Psoas muscle (tissue), 8 donors: ENCODE measurements around the gene MRPS35. TPM values are rescaled to one million over a fixed set of nuclear protein-coding genes. Genes with fewer than 3 reads are reported as not detected.

Experiments used
- ATAC-seq, 4 donors: fragments of 200-7000 bp; cut with Tn5 transposase; one replicate each; pipeline ENCODE4 v1.9.1; 2020; ENCODE audit warnings: moderate library complexity in 3 of 4, mild to moderate bottlenecking in 2 of 4
- DNase-seq, 2 donors: peaks; one replicate each; pipeline ENCODE4 v3.0.0-alpha.2; 2020
- H3K27ac ChIP-seq: fragments of 200-600 bp; one replicate; pipeline ENCODE4 v1.8.0; 2022
- H3K27me3 ChIP-seq, 3 donors: fragments of 200-600 bp in 1 of 3; one replicate each; pipeline versions ENCODE4 v1.6.1 to v1.8.0; 2013 to 2022; ENCODE audit warnings: low read length in 2 of 3, mild to moderate bottlenecking in 2 of 3, moderate library complexity in 1 of 3; ENCODE audit not compliant: insufficient read depth in 3 of 3
- H3K36me3 ChIP-seq, 2 donors: fragments of 200-600 bp in 1 of 2; one replicate each; pipeline versions ENCODE4 v1.6.1 to v1.8.0; 2013 to 2022; ENCODE audit warnings: low read depth in 1 of 2, mild to moderate bottlenecking in 1 of 2, moderate library complexity in 1 of 2; ENCODE audit not compliant: insufficient read depth in 1 of 2
- H3K4me1 ChIP-seq: fragments of 200-600 bp; one replicate; pipeline ENCODE4 v1.8.0; 2022
- H3K4me3 ChIP-seq: fragments of 200-600 bp; one replicate; pipeline ENCODE4 v1.8.0; 2022; ENCODE audit warnings: mild to moderate bottlenecking
- H3K9me3 ChIP-seq: fragments of 200-600 bp; one replicate; pipeline ENCODE4 v1.8.0; 2022
- WGBS, 3 donors: extraction: QIAGEN DNeasy Blood & Tissue Kit; methylation state at CpG; one replicate each; pipeline versions ENCODE4 v1.1.6 to v1.1.7; 2013; 5-methylcytosine and 5-hydroxymethylcytosine counted together
- intact Hi-C, 2 donors: fragments of 100-400 bp; cut with DNase I; formaldehyde crosslinking; loops; one replicate each; pipeline versions ENCODE4 v1.11.0 to v1.14.2; 2022
- polyA plus RNA-seq, 3 donors: library from polyadenylated mRNA; stranded (reverse); fragments of 200-250 nt; gene quantifications; one replicate each; pipeline ENCODE4 v1.2.3, GENCODE V29; 2013
- total RNA-seq, 4 donors: library from RNA; stranded (reverse); fragmentation: NEBNext Ultra II Directional in 2 of 4; extraction: Animal tissue kit (Norgen Biotek cat#: 25700) in 2 of 4; gene quantifications; one replicate each; pipeline versions ENCODE4 v1.2.1 to v1.2.4, GENCODE V29; 2021 to 2023
- TF ChIP-seq, protein P1 (sequence below): fragments of 200-600 bp; IDR thresholded peaks from one replicate; pipeline ENCODE4 v1.8.0; 2022; ENCODE audit warnings: antibody characterized with exemption
- donor health status: healthy with polysubstance abuse.
- donor health status: DM: no; HTN: no; CAD: no; lungs with moderate emphysema.
- donor health status: Bipolar disorder and iron deficiency.
- donor health status: healthy.
- donor health status: DM: yes; HTN: yes; CAD: no.
- donor health status: DM: no; HTN: no; CAD: no.
- donor health status: DM: no; HTN: no; CAD: no.
- donor health status: DM: yes; HTN: yes; CAD: no.

Gene MRPS35
- total and polyA plus RNA-seq, 7 donors = 48.8 to 129 (median 64.8) TPM

DNA sequence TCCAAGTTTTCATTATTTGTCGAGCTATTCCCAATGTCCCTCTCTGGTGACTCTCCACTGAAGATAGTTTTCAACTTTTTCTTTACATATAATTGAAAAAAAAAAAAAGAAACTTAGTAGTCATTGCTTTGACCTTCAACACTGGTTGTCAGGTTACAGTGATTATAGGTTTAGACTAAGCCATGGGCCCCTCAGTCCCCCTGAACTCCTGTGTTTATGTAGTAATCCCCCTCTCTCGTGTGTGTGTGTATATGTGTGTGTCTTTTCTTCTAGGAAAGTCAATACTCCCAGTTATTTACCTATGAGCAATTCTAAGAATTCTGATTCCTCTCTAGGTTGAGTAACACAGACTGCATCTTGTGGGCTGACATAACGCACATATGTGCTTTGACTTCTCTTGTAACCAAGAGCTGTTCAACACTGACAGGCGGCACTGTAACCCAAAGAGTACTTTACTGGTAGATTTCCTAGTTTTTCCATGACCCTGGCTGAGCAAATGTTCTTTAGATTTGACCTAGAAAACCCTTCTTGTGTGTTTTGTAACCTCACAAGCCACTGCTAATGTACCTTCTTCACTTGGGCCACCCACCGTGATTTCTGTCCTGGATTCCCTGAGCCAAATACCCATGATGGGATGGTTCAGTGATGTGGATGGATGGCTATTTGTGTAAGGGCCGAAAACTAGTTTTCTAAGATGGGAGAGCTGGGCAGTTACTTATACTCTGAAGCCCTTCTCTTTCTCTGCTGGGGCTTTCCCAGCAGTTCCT, 84.4 kb downstream of the MRPS35 start:
- TF ChIP-seq, protein P1, sequence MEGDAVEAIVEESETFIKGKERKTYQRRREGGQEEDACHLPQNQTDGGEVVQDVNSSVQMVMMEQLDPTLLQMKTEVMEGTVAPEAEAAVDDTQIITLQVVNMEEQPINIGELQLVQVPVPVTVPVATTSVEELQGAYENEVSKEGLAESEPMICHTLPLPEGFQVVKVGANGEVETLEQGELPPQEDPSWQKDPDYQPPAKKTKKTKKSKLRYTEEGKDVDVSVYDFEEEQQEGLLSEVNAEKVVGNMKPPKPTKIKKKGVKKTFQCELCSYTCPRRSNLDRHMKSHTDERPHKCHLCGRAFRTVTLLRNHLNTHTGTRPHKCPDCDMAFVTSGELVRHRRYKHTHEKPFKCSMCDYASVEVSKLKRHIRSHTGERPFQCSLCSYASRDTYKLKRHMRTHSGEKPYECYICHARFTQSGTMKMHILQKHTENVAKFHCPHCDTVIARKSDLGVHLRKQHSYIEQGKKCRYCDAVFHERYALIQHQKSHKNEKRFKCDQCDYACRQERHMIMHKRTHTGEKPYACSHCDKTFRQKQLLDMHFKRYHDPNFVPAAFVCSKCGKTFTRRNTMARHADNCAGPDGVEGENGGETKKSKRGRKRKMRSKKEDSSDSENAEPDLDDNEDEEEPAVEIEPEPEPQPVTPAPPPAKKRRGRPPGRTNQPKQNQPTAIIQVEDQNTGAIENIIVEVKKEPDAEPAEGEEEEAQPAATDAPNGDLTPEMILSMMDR = no peak
- 83 to 90% (median 84%) methylated on average over 6 of the region's 6 CpGs for WGBS, 3 donors
- ATAC-seq (no peak), DNase-seq (no peak)
- Histone ChIP-seq H3K36me3 (peaks cover 4 to 76% of the 10 kb centered on the region in 2 donors), H3K9me3 (no peaks in the 10 kb centered on the region), H3K27me3 (no peaks in the 10 kb centered on the region), H3K4me3 (no peak overlapping the region), H3K27ac (no peak overlapping the region), H3K4me1 (no peaks in the 10 kb centered on the region)
- intact Hi-C loops = no loop called here

DNA sequence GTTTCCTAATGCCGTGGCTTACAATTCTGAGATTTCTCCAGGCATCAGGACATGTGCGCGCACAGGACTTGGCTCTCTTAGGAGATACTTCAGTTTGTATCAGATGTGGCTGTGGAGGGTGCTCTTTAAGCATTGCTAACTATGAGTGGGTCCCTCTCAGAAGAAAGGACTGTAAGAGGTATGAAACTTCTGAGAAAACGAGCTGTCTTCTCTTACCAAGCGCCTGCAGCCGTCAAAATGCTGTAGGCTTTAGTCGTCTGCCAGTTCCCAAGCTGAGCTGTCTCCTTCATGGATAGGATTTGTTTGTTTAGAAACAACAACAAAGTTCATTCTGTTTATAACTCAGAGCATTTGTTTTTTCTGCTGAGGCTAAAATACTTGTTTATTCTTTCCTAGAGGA, 85.5 kb downstream of the MRPS35 start:
- TF ChIP-seq, protein P1 = no peak

DNA sequence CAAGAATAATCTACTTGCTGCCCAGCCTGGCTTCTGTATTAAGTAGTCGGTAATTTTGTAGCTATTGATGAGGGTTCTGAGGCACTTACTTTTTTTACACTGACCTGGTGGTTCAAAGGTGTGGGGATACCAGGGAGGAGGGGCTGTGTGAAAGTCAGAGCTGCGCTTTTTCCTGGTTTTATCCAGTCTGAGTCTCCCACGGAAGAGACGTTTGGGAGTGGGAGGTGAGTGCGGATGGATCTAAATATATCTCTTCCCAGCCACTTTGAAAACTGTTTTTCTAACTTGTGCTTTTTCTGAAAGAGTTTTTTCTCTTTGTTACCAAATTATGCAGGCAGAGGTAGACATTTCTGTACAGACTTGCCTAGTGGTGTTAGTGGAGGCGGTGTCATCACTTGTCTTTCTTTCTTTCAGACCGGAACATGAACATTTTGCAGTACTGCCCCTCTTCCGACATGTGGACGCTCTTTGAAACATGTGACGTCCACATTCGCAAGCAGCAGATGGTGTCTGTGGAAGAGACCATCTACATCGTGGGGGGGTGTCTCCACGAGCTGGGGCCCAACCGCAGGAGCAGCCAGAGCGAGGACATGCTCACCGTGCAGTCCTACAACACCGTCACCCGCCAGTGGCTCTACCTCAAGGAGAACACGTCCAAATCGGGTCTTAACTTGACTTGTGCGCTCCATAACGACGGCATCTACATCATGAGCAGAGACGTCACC, 86.8 kb downstream of the MRPS35 start:
- Histone ChIP-seq H3K27me3 (no peaks in the 10 kb centered on the region), H3K27ac (no peak overlapping the region), H3K4me3 (no peak overlapping the region), H3K4me1 (no peaks in the 10 kb centered on the region), H3K36me3 (peaks cover 7 to 67% of the 10 kb centered on the region in 2 donors), H3K9me3 (no peaks in the 10 kb centered on the region)
- no peak for DNase-seq
- 94 to 96% (median 95%) methylated on average over 24 of the region's 24 CpGs for WGBS, 3 donors
- no peak for ATAC-seq
- TF ChIP-seq, protein P1 = no peak
- intact Hi-C loops = no loop called here

More for the DNA sequence above, 85.5 kb downstream of the MRPS35 start:
- no peak overlapping the region for H3K4me3 ChIP-seq
- WGBS, 3 donors = 84 to 90% (median 86%) methylated on average over 7 of the region's 7 CpGs
- no peaks in the 10 kb centered on the region for H3K4me1 ChIP-seq
- H3K9me3 ChIP-seq = no peaks in the 10 kb centered on the region
- no peaks in the 10 kb centered on the region for H3K27me3 ChIP-seq
- H3K27ac ChIP-seq = no peak overlapping the region
- peaks cover 7 to 76% of the 10 kb centered on the region in 2 donors for H3K36me3 ChIP-seq
- DNase-seq (no peak), ATAC-seq (no peak)
- intact Hi-C loops = no loop called here

DNA sequence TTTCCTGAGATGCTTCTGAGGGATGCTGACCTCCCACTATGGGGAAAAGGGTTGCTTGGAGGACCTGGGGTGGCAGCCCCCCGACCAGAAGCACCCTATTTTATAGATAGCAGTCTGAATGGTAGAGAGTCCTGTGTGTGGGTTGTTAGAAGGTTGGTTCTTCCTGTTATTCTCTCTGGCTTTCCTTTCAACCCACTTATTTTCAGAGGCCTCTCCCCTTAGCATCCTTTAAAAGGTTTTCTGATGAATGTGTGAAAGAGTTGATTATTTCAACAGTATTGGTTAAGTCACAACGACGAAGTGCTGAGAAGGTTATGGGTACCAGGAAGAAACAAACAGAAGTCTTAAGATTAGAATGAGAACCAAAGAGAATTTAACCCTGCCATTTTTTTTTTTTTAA, 90.2 kb downstream of the MRPS35 start:
- H3K27me3 ChIP-seq = no peaks in the 10 kb centered on the region
- H3K36me3 ChIP-seq = peaks cover 5 to 36% of the 10 kb centered on the region in 2 donors
- no peak overlapping the region for H3K4me3 ChIP-seq
- 85 to 94% (median 88%) methylated on average over 3 of the region's 3 CpGs for WGBS, 3 donors
- DNase-seq (no peak), ATAC-seq (no peak)
- intact Hi-C loops = no loop called here
- TF ChIP-seq, protein P1 = no peak
- H3K27ac ChIP-seq = no peak overlapping the region
- H3K9me3 ChIP-seq = no peaks in the 10 kb centered on the region
- H3K4me1 ChIP-seq = no peaks in the 10 kb centered on the region
